Measurements from ENCODE around the gene HNRNPA3.

DNA sequence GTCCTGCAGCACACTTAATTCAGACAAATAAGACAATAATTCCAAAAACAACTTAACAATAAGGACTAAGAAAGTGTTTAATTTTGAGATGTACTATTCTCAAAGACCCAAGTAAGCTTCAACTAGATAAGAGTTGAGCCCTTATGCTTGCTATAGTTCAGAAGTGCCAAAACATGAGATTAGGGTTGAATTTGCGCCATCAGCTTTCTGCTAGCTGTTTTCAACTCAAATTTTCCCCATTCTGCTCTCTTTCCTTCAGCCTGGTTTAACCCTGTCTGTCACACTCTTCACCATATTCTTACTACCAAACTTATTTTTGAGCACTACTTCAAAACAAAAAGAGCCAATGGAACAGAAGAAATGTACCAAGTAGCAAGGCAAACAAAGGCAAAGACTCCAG lies 47.8 kb downstream of the HNRNPA3 start:
- no peak for TF ChIP-seq CREB1 (IDR thresholded peaks at IDR 0.05; ENCODE audit: low read depth)
- no peak for TF ChIP-seq REST (IDR thresholded peaks at IDR 0.05; ENCODE audit: low read depth)
- TF ChIP-seq EP300 (IDR thresholded peaks at IDR 0.05; ENCODE audit: borderline replicate concordance): no peak
- no peak for TF ChIP-seq TAF1 (IDR thresholded peaks at IDR 0.05; ENCODE audit: low read depth)
- TF ChIP-seq, protein P1, sequence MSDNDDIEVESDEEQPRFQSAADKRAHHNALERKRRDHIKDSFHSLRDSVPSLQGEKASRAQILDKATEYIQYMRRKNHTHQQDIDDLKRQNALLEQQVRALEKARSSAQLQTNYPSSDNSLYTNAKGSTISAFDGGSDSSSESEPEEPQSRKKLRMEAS (IDR thresholded peaks at IDR 0.05): no peak
